GM18870 (cell line): ENCODE measurements around the gene NRXN3.

ENCODE experiments used
- ATAC-seq: cut with Tn5 transposase; IDR thresholded peaks from one replicate; pipeline ENCODE4 v1.9.1; 2021; ENCODE audit warnings: moderate library complexity; ENCODE audit not compliant: unreplicated experiment

The NRXN3 gene

GRCh38 chr14:79904497-79904896 lies 1734.3 kb downstream of the NRXN3 start:
- no peak for ATAC-seq

- no peak for ATAC-seq
These were observed 1736.8 kb downstream of the NRXN3 start for GRCh38 chr14:79906994-79907393.

- no peak for ATAC-seq
These were observed 1739.9 kb downstream of the NRXN3 start for GRCh38 chr14:79910086-79910485.

GRCh38 chr14:79911744-79912143 lies 1741.6 kb downstream of the NRXN3 start:
- no peak for ATAC-seq

GRCh38 chr14:79914595-79914994 lies 1744.4 kb downstream of the NRXN3 start:
- ATAC-seq, result no peak

- no peak for ATAC-seq
These were observed 1745.2 kb downstream of the NRXN3 start for GRCh38 chr14:79915406-79915805.

GRCh38 chr14:79916281-79916680 lies 1746.1 kb downstream of the NRXN3 start:
- no peak for ATAC-seq

GRCh38 chr14:79916892-79917291 lies 1746.7 kb downstream of the NRXN3 start:
- no peak for ATAC-seq
